GM10248 (cell line): ENCODE results near the gene MUC20.
"Not testable (repeated sequence)": the region's sequence is repeated elsewhere in the genome, so short reads cannot be mapped to it uniquely, and the experiment has no call there.

ENCODE experiments used
- CTCF ChIA-PET: fragments of 300-600 bp; sonication (Branson Sonifier 250); formaldehyde crosslinking; extraction: SDS; loops from one replicate; lab custom pipeline; 2021; ENCODE audit warnings: antibody characterized with exemption; lab: Yijun Ruan, JAX
- POLR2A ChIA-PET: fragments of 350-650 bp; sonication (Branson Sonifier 250); formaldehyde crosslinking; extraction: SDS; loops from one replicate; lab custom pipeline; 2020; ENCODE audit warnings: antibody characterized with exemption; lab: Yijun Ruan, JAX
- DNase-seq: peaks from one replicate; pipeline ENCODE4 v3.0.0; 2012; ENCODE audit errors: extremely low spot score
- CTCF ChIP-seq: IDR thresholded peaks from 2 replicates; pipeline ENCODE4 v1.5.1; 2012; ENCODE audit warnings: mild to moderate bottlenecking, low read depth; ENCODE audit errors: extremely low read depth, missing control alignments, control extremely low read depth

The MUC20 gene

GRCh38 chr3:195708626-195709481 lies 11.9 kb upstream of the MUC20 start:
- POLR2A ChIA-PET: no interaction called here
- DNase-seq: no peak
- TF ChIP-seq CTCF: no peak
- CTCF ChIA-PET: interaction anchor here (0.6 to 2.2 kb wide), 8 partner anchors 9 to 206 kb away, joined by 3 to 6 read pairs (median 4); no protein-coding TSS in a partner anchor

- ChIA-PET CTCF (interaction anchor here (1.9 kb wide), 1 partner anchor 185 kb away, joined by 6 read pairs; no protein-coding TSS in a partner anchor), POLR2A (no interaction called here)
- no peak for DNase-seq
- TF ChIP-seq CTCF: no peak
Measured at GRCh38 chr3:195709676-195710085, 11.1 kb upstream of the MUC20 start.

- POLR2A ChIA-PET: not testable (repeated sequence)
Measured at GRCh38 chr3:195710126-195710905, 10.5 kb upstream of the MUC20 start.

GRCh38 chr3:195711091-195711812 lies 9.5 kb upstream of the MUC20 start:
- CTCF ChIA-PET: not testable (repeated sequence)
- POLR2A ChIA-PET: interaction anchor here (0.5 kb wide), 1 partner anchor 10 kb away, joined by 3 read pairs; the partner anchor contains the start of gene MUC20

More at GRCh38 chr3:195710126-195710905, 10.5 kb upstream of the MUC20 start:
- DNase-seq: not testable (repeated sequence)
- CTCF ChIA-PET: interaction anchor here (1.9 kb wide), 1 partner anchor 184 kb away, joined by 6 read pairs; no protein-coding TSS in a partner anchor

GRCh38 chr3:195711813-195712534 lies 8.8 kb upstream of the MUC20 start:
- CTCF ChIA-PET: no interaction called here
- POLR2A ChIA-PET: interaction anchor here (0.5 kb wide), 1 partner anchor 9 kb away, joined by 3 read pairs; the partner anchor contains the start of gene MUC20
- no peak for TF ChIP-seq CTCF
- no peak for DNase-seq

More at GRCh38 chr3:195711091-195711812, 9.5 kb upstream of the MUC20 start:
- DNase-seq: not testable (repeated sequence)

GRCh38 chr3:195712535-195712910 lies 8.3 kb upstream of the MUC20 start:
- DNase-seq, POLR2A ChIA-PET, CTCF ChIA-PET: not testable (repeated sequence)

GRCh38 chr3:195713150-195713549 lies 7.6 kb upstream of the MUC20 start:
- CTCF ChIA-PET, POLR2A ChIA-PET, DNase-seq: not testable (repeated sequence)

- DNase-seq: no peak
- no peak for TF ChIP-seq CTCF
- ChIA-PET CTCF (interaction anchor here (1.2 to 1.7 kb wide), 3 partner anchors 11 to 136 kb away, joined by 3 to 4 read pairs (median 3); no protein-coding TSS in a partner anchor), POLR2A (no interaction called here)
Measured at GRCh38 chr3:195714380-195715011, 6.3 kb upstream of the MUC20 start.
